Ovary (tissue), 9 donors: Measurements from ENCODE around the gene JAK1. TPM values are rescaled to one million over a fixed set of nuclear protein-coding genes. Genes with fewer than 3 reads are reported as not detected.

Source experiments
- DNase-seq, 5 donors: peaks; one replicate each; pipeline ENCODE4 v3.0.0-alpha.2; 2019 to 2020
- H3K27ac ChIP-seq, 2 donors: fragments of 200-600 bp; one replicate each; pipeline versions ENCODE4 v1.5.1 to v1.8.0; 2019 to 2022
- H3K27me3 ChIP-seq: fragments of 200-600 bp; one replicate; pipeline ENCODE4 v1.8.0; 2022
- H3K36me3 ChIP-seq: fragments of 200-600 bp; sonication (generic); one replicate; pipeline ENCODE4 v1.5.1; 2019
- H3K4me1 ChIP-seq: one replicate; pipeline ENCODE4 v1.8.1; 2013; ENCODE audit warnings: mild to moderate bottlenecking, moderate library complexity; ENCODE audit not compliant: insufficient read depth
- H3K4me3 ChIP-seq: fragments of 200-600 bp; sonication (generic); one replicate; pipeline ENCODE4 v1.5.1; 2017
- H3K9me3 ChIP-seq, 2 donors: fragments of 200-600 bp in 1 of 2; sonication (generic) in 1 of 2; one replicate each; pipeline versions ENCODE4 v1.5.1 to v1.8.1; 2013 to 2019; ENCODE audit warnings: mild to moderate bottlenecking in 1 of 2, moderate library complexity in 1 of 2
- EP300 ChIP-seq: sonication (generic); formaldehyde crosslinking; IDR thresholded peaks from one replicate; pipeline ENCODE4 v1.6.1; 2017; ENCODE audit warnings: antibody characterized with exemption
- POLR2A ChIP-seq: fragments of 450-650 bp; IDR thresholded peaks from one replicate; pipeline ENCODE4 v1.6.1; 2017; ENCODE audit warnings: antibody characterized with exemption, mild to moderate bottlenecking, moderate library complexity
- WGBS, 3 donors: extraction: QIAGEN DNeasy Blood & Tissue Kit in 1 of 3; methylation state at CpG; one replicate each; pipeline versions ENCODE4 v1.1.5 to v1.1.7; 2013 to 2017; 5-methylcytosine and 5-hydroxymethylcytosine counted together
- intact Hi-C, 4 donors: fragments of 100-400 bp; cut with DNase I; formaldehyde crosslinking; loops; one replicate each; pipeline versions ENCODE4 v1.11.0 to v1.15.1; 2022 to 2023
- polyA plus RNA-seq, 2 donors: library from polyadenylated mRNA; stranded (reverse); fragments of 200-250 nt in 1 of 2; fragments of 350-450 nt in 1 of 2; fragmentation: Illumina TruSeq in 1 of 2; extraction: RNeasy Lipid Tissue Mini Kit (QIAGEN cat#74804) in 1 of 2; gene quantifications; one replicate each; pipeline ENCODE4 v1.2.3, GENCODE V29; 2013 to 2014
- total RNA-seq, 7 donors: library from RNA; depleted of rRNA in 2 of 7; stranded (reverse); fragments of >200 nt in 2 of 7; fragmentation: NEBNext Ultra II Directional in 3 of 7; extraction: Animal tissue kit (Norgen Biotek cat#: 25700) in 3 of 7; gene quantifications; one replicate each; pipeline versions ENCODE4 v1.1.0 to v1.2.4, GENCODE V29; 2016 to 2023
- TF ChIP-seq, protein P1 (sequence below), 3 donors: fragments of 450-650 bp in 2 of 3; fragments of 200-600 bp in 1 of 3; IDR thresholded peaks; one replicate each; pipeline versions ENCODE4 v1.5.1 to v1.8.0; 2016 to 2022; ENCODE audit warnings: antibody characterized with exemption in 3 of 3, mild to moderate bottlenecking in 1 of 3
- donor health status: DM: no; HTN: no; CAD: no; lungs with moderate emphysema.
- donor health status: DM: no; HTN: no; CAD: no.
- donor health status: Bipolar disorder and iron deficiency.
- donor health status: DM: yes; HTN: yes; CAD: no.
- donor health status: DM: no; HTN: no; CAD: no.
- donor health status: DM: yes; HTN: yes; CAD: no.

Gene JAK1
- total and polyA plus RNA-seq, 9 donors: 50.9 to 169 (median 127) TPM

DNA sequence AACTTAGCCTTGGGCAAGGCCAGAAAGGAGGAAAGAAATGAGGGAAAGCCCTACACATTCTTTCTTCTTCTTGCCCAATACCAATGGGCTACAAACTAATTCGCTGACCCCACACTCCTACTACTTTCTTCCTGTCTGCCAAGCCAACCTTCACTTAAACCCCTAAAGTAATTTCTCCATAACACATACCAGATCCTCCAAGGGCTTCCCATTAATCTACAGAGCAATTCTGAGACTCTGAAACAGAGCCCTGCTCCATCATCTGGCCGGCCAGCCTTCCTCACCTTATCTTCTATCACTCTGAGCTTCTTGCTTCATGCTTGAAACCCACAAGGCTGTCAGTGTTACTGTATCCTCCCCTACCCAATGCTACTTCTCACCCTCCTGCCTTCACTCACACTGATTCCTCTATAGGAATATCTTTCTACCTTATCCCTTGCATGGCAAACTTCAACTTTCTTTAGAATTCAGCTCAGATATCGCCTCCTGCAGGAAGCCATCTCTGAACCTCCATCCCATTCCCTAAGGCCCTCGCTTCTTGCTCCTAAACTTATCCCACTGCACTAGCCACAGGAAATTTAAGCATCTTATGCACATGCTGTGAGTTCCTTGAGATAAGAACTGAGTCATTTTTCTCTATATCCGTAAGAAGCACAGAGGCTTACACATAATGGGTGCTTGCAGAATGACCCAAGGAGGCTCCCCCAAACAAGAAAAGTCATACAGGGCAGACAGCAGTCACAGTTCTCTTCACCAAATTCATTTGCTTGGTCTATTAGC is 81.9 kb downstream of the JAK1 start:
- Histone ChIP-seq H3K36me3 (no peaks in the 10 kb centered on the region), H3K27me3 (no peaks in the 10 kb centered on the region), H3K4me1 (peaks cover 8% of the 10 kb centered on the region), H3K4me3 (no peak overlapping the region), H3K9me3 (no peaks in the 10 kb centered on the region), H3K27ac (no peak overlapping the region)
- intact Hi-C loops: no loop called here
- TF ChIP-seq EP300 (no peak), POLR2A (no peak)
- TF ChIP-seq, protein P1, sequence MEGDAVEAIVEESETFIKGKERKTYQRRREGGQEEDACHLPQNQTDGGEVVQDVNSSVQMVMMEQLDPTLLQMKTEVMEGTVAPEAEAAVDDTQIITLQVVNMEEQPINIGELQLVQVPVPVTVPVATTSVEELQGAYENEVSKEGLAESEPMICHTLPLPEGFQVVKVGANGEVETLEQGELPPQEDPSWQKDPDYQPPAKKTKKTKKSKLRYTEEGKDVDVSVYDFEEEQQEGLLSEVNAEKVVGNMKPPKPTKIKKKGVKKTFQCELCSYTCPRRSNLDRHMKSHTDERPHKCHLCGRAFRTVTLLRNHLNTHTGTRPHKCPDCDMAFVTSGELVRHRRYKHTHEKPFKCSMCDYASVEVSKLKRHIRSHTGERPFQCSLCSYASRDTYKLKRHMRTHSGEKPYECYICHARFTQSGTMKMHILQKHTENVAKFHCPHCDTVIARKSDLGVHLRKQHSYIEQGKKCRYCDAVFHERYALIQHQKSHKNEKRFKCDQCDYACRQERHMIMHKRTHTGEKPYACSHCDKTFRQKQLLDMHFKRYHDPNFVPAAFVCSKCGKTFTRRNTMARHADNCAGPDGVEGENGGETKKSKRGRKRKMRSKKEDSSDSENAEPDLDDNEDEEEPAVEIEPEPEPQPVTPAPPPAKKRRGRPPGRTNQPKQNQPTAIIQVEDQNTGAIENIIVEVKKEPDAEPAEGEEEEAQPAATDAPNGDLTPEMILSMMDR (IDR thresholded peaks at IDR 0.05): no peak
- DNase-seq: no peak
- WGBS, 3 donors: 84 to 89% (median 86%) methylated on average over 5 of the region's 5 CpGs

DNA sequence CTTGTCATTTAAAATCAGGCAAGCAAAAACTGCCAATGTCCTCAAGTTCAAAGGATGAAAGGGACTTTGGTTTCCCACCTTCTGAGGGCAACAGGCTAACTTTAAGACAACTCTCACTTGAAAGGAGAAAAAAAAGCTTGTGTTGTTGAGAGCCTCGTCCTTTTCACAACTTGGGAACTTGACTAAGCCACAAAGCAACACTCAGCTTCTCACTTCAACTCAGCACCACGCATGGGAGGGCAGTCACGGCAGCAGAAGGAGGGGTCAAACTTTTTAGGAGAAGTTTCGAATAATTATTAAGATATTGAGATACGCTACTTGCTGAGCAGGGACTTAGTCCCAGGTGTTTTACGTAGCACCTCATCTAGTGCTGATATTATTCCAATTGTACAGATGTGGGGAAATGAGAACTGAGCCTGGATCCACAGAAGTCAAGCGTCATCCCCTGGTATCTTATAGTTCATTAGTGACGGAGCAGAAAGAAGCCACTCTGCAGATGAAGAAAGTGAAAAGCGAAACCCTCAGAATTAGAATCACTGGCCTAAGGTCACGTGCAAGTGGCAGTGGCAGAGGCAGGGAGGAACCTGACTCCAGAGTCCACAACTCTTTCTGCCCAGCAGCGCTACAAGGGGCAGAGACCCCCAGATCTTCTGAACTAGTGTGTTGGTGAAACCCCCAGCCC is 83.6 kb downstream of the JAK1 start:
- intact Hi-C loops: no loop called here
- 90 to 96% (median 93%) methylated on average over 11 of the region's 11 CpGs for WGBS, 3 donors
- H3K27ac ChIP-seq: no peak overlapping the region

DNA sequence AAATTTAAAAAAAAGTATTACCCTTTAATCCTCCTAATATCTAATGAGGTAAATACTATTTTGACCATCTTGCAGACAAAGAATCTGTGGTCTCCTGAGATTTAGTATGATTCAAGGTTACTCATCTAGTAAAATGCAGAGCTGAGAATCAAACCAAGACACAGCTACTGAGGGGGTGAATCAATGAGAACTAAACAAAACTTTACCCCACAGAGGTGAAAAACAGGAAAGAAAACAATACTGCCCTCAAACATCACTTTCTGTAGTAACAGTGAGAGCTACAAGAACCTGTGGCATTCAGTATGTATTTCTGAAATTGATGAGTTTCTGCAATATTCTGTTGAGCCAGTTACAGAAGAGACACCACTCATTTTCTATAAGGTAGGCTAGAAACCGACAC is 85.1 kb downstream of the JAK1 start:
- no peaks in the 10 kb centered on the region for H3K36me3 ChIP-seq
- H3K4me1 ChIP-seq: peaks cover 1% of the 10 kb centered on the region
- no peaks in the 10 kb centered on the region for H3K9me3 ChIP-seq
- no peak overlapping the region for H3K4me3 ChIP-seq
- intact Hi-C loops: no loop called here
- no peak overlapping the region for H3K27ac ChIP-seq
- no peaks in the 10 kb centered on the region for H3K27me3 ChIP-seq
- 95 to 100% (median 100%) methylated on average over 1 of the region's 1 CpG for WGBS, 3 donors
- TF ChIP-seq EP300 (no peak), POLR2A (no peak)
- TF ChIP-seq, protein P1 (IDR thresholded peaks at IDR 0.05): no peak
- DNase-seq: no peak

More for the DNA sequence above, 83.6 kb downstream of the JAK1 start:
- TF ChIP-seq, protein P1 (IDR thresholded peaks at IDR 0.05): no peak
- DNase-seq: no peak
- Histone ChIP-seq H3K4me1 (peaks cover 3% of the 10 kb centered on the region), H3K27me3 (no peaks in the 10 kb centered on the region), H3K9me3 (no peaks in the 10 kb centered on the region), H3K4me3 (no peak overlapping the region), H3K36me3 (no peaks in the 10 kb centered on the region)

DNA sequence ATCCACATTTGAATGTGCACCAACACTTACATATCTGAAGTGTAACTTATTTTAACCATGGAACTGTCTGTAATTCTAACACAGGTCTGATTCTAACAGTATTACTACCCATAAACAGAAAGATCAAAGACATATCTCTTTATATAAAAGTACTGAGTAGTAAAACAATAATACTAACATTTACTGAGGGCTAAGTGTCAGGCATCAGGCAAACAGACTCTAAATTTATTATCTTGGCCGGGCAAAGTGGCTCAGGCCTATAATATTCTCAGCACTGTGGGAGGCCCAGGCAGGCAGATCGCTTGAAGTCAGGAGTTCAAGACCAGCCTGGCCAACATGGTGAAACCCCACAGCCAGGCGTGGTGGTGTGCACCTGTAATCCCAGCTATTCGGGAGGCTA is 85.9 kb downstream of the JAK1 start:
- WGBS, 3 donors: 92 to 98% (median 97%) methylated on average over 4 of the region's 4 CpGs
- intact Hi-C loops: no loop called here
- Histone ChIP-seq H3K4me3 (no peak overlapping the region), H3K4me1 (peaks cover 1% of the 10 kb centered on the region), H3K9me3 (no peaks in the 10 kb centered on the region), H3K27me3 (no peaks in the 10 kb centered on the region), H3K27ac (no peak overlapping the region), H3K36me3 (no peaks in the 10 kb centered on the region)
- no peak for DNase-seq
- TF ChIP-seq, protein P1 (IDR thresholded peaks at IDR 0.05): no peak
- TF ChIP-seq POLR2A: no peak
- TF ChIP-seq EP300: no peak
